ENCODE results near the gene ILF3. TPM values are rescaled to one million over a fixed set of nuclear protein-coding genes. Genes with fewer than 3 reads are reported as not detected.

Gene ILF3
- total and polyA plus RNA-seq, 2 of the 13 experiments (the other 11 are each of a cell fraction or from before 2014, with no cell fraction given), result 120 to 173 TPM

GRCh38 chr19:10624585-10624984, 29.6 kb upstream of the ILF3 start:
- H3K27me3 ChIP-seq (ENCODE audit: control insufficient read depth in 1 of 2, insufficient read depth in 2 of 2, low read length in 2 of 2), result peaks cover 1 to 4% of the 10 kb centered on the region in 2 experiments; a peak in 2 of 5 replicates
- no peaks in the 10 kb centered on the region for H3K79me2 ChIP-seq (ENCODE audit: insufficient read depth, low read length)
- peak overlapping the region; percentile 91 for H3K4me2 ChIP-seq (ENCODE audit: low read depth, low read length)

More at GRCh38 chr19:10624585-10624984, 29.6 kb upstream of the ILF3 start:
- Histone ChIP-seq H2AFZ (ENCODE audit: low read length) (no peak overlapping the region), H3K27ac (ENCODE audit: extremely low read length, insufficient read depth, low read length) (no peak overlapping the region), H3K4me3 (replicated peaks in 1 of 3; ENCODE audit: insufficient read depth in 1 of 3, low read depth in 2 of 3, low read length in 3 of 3) (0 out of 6 replicates have a peak overlapping the region, but pooled peaks of 1 of the 3 experiments have one; percentile 70), H3K4me1 (ENCODE audit: insufficient read depth, low read length) (peaks cover 18% of the 10 kb centered on the region), H3K9ac (ENCODE audit: insufficient read depth, low read depth, low read length) (no peak overlapping the region), H4K20me1 (ENCODE audit: insufficient read depth, low read length) (no peaks in the 10 kb centered on the region), H3K36me3 (replicated peaks in 1 of 2; ENCODE audit: control insufficient read depth in 1 of 2, insufficient read depth in 2 of 2, low read length in 2 of 2) (no peaks in the 10 kb centered on the region), H3K9me3 (ENCODE audit: low read length) (no peaks in the 10 kb centered on the region)
- in situ Hi-C loops (cut with HindIII; ENCODE audit: extremely low pct_ligation_motif_present, low pct_unique_long_range_greater_than_20kb) (no loop called here), intact Hi-C loops (cut with micrococcal nuclease; ENCODE audit: unreplicated experiment) (no loop called here)
- WGBS (ENCODE audit: low lambda C conversion rate), result 85% methylated on average over 6 of the region's 6 CpGs
- no TSS peak for BruUV-seq (replicated peaks)
- POLR2A ChIA-PET, result interaction anchor here (0.8 kb wide), 1 partner anchor 20 kb away, joined by 4 read pairs; no protein-coding TSS in a partner anchor
- ATAC-seq, result no peak
- CTCF ChIA-PET (ENCODE audit: low intra/inter-chr PET ratio, low total read pairs), result no interaction called here
- TF ChIP-seq ZNF75D (CRISPR knock-in tag; IDR thresholded peaks at IDR 0.05; ENCODE audit: borderline replicate concordance) (no peak), AHDC1 (CRISPR knock-in tag; IDR thresholded peaks at IDR 0.05; ENCODE audit: borderline replicate concordance) (no peak), TSC22D2 (CRISPR knock-in tag; IDR thresholded peaks at IDR 0.05; ENCODE audit: borderline replicate concordance) (no peak), WIZ (CRISPR knock-in tag; IDR thresholded peaks at IDR 0.05) (no peak), FOXO4 (CRISPR knock-in tag; conservative IDR thresholded peaks at IDR 0.05) (no peak), ZNF598 (CRISPR knock-in tag; IDR thresholded peaks at IDR 0.05; ENCODE audit: borderline replicate concordance) (no peak), ZNF180 (CRISPR knock-in tag; IDR thresholded peaks at IDR 0.05; ENCODE audit: borderline replicate concordance, low read depth) (no peak)
- TF ChIP-seq, protein P1, sequence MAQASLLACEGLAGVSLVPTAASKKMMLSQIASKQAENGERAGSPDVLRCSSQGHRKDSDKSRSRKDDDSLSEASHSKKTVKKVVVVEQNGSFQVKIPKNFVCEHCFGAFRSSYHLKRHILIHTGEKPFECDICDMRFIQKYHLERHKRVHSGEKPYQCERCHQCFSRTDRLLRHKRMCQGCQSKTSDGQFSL (CRISPR knock-in tag; IDR thresholded peaks at IDR 0.05), result no peak
- no peak for FAIRE-seq
- DNase-seq (ENCODE audit: low spot score), result no peak

All from HepG2 (cell line).